Activated CD4-positive, alpha-beta T cell treated with anti-CD3 and anti-CD28 coated beads, Interleukin-10, Interleukin-2, amounts not matched to agents 100 ng/mL and 50 ng/mL, durations not matched to agents 16 hours and 8 hours (primary cell): Measurements from ENCODE around the gene APOO.
A peak's percentile ranks its signal among the peaks of the same experiment; 100 is the strongest.

Experiments used
- DNase-seq: peaks from one replicate; pipeline ENCODE4 v3.0.0-alpha.2; 2020

Gene APOO

DNA sequence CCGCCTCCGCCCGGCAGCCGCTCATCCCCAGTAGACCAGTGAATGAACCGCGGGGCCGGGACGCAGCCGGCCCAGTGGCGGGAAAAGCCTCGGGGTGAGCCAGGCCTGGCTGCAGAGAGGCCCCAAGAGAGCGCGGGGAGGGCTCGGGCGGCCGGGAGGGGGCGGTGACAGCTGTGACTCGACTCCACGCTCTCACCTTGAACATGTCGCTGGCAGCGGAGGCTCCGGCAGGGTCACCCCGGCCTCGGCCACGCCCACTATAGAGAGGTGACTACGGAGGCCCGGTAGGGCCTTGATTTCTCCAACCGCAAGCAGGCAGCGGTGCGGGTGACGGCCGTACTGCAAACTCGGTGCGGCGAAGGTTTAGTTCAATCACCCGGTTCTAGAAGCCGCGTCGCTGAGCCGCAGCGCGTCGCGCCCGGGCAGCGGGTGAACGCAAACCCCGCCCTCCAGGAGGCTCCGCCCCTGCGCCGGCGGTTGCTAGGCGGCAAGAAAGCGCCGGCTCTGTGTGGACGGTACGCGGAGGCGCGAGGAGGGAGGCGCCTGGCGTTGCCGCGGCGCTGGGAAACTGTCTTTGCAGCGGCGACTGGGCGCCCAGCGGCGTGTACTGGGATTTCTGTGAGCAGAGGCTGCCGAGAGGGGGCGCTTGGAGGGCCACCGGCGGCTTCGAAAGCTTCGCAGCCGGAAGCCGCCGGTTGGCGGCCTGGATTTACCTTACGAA, at the start of gene APOO, which contains the start of gene CXorf58:
APOO (minus strand) TSS at position 441 of the 721 bp plus-strand sequence; CDS start at position 205, 236 bp downstream.
CXorf58 (plus strand) TSS at position 509 of the 721 bp plus-strand sequence. CDS start 2,297 bp downstream, outside the sequence.
- peak; percentile 94 for DNase-seq

- no peak for DNase-seq
Measured at GRCh38 chrX:23954396-23954795, 46.7 kb upstream of the APOO start.

DNA sequence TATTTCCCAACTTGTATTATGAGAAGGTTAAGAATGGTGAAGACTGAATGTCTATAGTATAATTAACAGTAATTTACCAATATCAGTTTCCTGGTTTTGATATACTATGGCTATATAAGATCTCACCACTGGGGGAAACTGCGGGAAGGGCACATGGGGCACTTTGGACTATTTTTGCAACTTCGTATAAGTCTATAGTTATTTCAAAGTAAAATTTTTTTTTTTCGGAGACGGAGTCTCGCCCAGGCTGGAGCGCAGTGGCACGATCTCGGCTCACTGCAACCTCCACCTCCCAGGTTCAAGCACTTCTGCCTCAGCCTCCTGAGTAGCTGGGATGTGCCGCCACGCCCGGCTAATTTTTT, 46.2 kb upstream of the APOO start:
- DNase-seq: no peak

DNA sequence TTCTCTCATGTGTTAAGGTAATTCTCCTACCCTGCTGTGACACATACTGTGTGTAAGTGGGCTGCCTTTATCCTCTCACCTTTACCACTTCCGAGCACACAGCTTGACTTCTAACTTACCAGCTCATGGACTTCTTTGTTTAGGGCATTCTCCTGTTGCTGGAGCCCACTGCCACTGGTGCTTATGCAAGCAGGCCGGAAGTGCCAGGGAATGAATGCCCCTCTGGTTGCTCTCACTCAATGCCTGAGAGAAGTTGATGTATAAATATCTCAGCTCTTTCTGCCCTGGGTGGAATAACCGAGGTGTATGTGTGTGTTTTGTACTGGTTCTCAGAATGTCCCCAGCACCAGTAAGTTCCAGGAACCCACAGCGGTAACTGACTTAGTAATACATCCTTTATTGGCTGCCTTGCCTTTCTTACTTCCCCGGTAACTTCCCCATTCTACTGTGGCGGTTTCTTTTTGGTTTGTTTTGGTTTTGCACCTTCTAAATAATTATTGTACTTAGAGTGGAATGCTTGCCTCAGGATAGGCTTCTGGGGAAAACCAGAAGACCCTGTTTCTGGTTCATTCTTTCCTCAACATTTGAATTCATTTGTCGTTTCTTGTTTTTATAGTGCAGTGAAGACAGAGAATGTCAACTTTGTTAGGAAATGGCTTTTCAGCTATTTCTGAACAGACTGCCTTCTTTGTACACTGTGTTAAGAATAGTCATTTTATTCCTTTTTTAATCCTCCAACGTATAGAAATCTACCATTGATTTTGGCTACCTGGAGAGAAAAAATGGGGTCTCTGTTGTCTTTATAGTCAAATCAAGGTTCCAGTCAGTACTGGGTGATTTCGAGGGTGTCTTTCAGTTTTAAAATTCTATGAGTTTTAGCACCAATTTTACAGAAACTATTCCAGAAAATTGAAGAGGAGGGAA, 45.5 kb upstream of the APOO start:
- peak; percentile 74 for DNase-seq

DNA sequence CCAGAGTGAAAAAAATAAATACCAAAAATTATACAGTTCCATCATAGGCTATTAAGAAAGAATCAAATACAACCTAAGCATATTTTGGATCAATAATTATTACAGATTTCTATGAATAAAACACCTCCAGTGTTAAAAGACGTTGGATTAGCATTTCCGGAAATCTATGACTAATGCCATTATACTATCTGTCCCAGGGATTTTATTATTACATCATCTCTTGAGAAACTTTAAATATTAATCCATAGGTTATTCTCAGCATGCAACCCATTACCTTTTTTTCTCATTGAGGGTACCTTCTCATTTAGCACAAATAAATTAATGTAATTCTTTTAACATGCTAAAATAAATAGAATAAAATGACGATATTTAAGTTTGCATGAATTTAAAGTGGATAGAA, 44.7 kb upstream of the APOO start:
- no peak for DNase-seq

GRCh38 chrX:23945206-23945605, 37.5 kb upstream of the APOO start:
- no peak for DNase-seq

DNA sequence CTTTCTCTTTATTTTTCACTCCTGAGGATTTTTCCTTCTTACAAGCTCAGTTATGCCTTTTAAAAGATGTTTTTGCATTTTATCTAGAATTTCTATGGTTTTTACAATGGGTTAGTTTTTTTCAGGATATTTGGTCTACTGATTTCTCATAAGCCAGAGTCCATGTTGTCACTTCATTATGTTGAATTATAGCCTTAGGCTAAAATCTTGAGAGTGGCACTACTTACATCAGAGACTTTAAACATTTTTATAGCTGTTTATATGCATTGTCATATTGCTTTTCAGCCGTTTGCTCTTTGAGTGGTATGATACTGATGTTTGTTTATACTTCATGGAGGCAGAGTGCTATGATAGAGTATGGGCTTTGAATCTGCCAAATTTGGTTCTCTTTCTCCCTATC, 36.5 kb upstream of the APOO start:
- no peak for DNase-seq

GRCh38 chrX:23939203-23939602, 31.5 kb upstream of the APOO start:
- no peak for DNase-seq

DNA sequence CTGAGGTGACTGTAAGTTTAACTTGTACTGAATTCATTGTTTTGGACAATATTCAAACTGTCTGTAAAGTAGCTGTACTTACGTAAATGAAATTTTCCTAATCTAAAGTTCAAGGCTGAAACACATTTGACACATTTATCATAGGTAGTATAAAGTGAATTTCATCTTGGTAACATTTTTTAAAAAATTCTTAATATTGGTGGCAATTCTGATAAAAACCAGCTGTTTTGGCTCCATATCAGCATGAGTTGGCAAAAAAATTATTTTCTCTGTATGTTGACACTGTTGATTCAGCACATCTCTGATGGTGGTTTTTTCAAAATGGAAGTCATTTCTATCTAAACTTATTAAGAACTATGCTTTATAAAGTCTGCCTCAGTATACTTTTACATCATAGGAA, 31.0 kb upstream of the APOO start:
- no peak for DNase-seq

DNA sequence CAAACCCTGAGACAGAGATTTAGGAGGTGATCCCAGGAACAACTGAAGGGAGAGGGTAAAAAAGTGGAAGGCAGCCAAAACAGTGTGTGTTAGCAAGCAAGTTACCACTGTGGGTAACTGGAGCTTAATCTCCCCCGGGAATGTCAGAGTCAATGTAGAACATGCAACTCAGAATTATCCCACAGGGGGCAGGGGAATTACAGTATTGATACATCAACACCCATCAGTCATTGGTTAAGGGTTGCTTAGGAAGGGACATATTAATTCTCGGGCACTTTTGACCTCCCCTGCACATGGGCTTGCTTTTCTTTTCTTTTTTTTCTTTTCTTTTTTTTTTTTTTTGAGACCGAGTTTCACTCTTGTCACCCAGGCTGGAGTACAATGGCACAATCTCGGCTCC, 29.4 kb upstream of the APOO start:
- no peak for DNase-seq

- DNase-seq: no peak
Measured at GRCh38 chrX:23936180-23936579, 28.4 kb upstream of the APOO start.

GRCh38 chrX:23935106-23935505, 27.4 kb upstream of the APOO start:
- no peak for DNase-seq

DNA sequence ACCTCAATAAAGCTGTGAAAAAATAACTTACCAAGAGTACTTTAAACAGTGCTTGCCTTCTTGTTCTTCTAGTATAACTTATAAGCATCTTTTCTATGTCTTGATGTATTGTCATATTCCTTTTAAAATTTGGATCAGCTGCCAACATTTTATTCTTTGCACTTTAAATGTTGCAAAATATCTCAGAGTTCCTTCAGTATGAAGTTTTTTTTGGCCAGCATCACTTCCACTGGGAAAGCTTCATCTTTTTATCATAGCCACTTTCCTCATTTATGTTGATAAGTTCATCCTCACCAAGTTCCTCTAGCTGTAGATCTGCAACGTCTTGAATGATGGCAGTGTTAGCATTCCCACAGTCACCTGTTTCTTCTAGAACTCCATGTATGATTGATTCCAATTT, 24.3 kb upstream of the APOO start:
- no peak for DNase-seq

- DNase-seq: peak; percentile 4
Measured at GRCh38 chrX:23930894-23931604, 23.3 kb upstream of the APOO start.

- DNase-seq: no peak
Measured at GRCh38 chrX:23926015-23926414, 18.3 kb upstream of the APOO start.

- DNase-seq: no peak
Measured at GRCh38 chrX:23919706-23920320, 12.1 kb upstream of the APOO start.

DNA sequence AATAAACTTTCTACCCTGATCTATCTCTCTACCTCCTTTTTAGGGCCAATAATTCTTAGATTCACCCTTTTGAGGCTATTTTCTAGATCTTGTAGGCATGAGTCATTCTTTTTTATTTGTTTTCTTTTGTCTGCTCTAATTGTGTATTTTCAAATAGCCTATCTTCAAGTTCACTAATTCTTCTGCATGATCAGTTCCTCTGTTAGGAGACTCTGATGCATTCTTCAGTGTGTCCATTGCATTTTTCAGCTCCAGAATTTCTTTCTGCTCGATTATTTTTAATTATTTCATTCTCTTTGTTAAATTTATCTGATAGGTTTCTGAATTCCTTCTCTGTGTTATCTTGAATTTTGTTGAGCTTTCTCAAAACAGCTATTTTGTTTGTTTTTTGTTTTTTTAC, 11.4 kb upstream of the APOO start:
- no peak for DNase-seq

- DNase-seq: no peak
Measured at GRCh38 chrX:23911126-23911835, 3.5 kb upstream of the APOO start.

DNA sequence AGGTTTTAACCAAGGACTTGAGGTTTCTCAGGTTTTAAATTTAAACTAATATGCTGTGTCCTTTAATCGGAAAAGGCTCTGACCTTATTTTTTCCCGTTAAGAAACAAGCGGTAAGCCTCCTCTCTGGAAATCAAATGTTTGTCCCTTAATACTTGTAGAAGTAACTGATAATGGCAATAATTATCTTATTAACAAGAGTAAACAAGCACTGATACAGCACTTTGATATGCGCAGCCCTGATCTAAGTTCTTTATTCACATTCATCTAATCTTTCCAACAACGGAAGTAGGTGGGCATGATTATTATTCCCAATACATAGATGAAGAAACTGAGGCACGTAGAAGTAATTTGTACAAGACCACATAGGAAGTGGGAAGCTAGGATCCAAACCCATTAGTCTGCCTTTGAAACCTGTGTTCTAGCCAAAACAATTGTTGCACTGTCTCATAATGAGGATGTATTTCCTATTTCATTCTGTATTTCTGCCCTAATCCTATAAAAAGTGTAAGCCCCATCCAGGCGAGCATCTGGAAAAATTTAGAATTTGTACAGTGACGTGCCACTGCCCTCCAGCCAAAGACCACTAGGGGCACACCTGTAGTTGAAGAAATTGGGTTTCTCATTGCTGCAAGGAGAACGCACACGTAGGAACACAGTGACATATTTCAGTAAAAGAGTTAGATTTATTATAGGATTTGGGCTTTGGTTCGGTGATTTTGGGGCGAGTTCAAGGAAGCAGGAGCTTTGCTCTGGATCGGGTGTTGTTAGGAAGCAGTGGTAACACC, 674 bp upstream of the APOO start:
- no peak for DNase-seq

DNA sequence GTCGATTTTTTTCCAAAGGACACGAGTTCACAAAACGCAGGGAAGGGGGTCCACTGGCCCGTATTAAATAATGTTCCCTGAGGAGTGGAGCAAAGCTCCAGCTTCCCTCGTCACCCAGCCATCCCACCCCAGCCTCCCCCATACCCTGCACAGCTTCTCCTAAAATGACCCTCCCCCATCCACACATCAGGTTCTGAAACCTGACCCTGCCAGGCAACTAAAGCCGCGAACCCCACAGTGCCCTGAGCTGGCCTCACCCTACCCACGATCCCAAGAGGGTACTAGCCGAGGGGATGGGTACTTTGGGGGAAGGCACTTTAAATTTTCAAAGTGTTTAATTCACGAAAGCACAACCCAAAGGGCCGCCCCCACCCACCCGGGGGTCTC, 634 bp downstream of the APOO start:
- no peak for DNase-seq

GRCh38 chrX:23904096-23904495, 3.6 kb downstream of the APOO start:
- DNase-seq: no peak

DNA sequence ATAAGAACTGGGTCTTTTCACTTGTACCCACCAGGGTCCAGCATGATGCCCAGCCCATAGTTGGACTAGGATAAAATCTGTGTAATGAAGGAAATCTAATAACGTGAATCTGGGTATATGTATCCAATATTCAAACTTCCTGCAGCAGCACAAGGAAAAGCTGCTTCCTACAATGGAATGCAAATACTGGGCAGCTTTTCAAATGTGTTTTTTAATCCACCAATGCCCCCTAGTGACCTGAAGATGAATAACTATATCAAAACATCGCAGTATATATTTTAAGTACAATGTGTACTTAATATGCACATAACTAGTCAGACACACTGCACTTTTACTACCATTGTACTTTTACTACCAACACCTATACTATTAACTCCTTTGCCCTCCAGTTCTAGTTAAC, 5.3 kb downstream of the APOO start:
- peak; percentile 51 for DNase-seq
